ENCODE measurements around the gene MARCHF3.

GRCh38 chr5:126978258-126978657, 52.1 kb downstream of the MARCHF3 start:
- TF ChIP-seq, protein P1, sequence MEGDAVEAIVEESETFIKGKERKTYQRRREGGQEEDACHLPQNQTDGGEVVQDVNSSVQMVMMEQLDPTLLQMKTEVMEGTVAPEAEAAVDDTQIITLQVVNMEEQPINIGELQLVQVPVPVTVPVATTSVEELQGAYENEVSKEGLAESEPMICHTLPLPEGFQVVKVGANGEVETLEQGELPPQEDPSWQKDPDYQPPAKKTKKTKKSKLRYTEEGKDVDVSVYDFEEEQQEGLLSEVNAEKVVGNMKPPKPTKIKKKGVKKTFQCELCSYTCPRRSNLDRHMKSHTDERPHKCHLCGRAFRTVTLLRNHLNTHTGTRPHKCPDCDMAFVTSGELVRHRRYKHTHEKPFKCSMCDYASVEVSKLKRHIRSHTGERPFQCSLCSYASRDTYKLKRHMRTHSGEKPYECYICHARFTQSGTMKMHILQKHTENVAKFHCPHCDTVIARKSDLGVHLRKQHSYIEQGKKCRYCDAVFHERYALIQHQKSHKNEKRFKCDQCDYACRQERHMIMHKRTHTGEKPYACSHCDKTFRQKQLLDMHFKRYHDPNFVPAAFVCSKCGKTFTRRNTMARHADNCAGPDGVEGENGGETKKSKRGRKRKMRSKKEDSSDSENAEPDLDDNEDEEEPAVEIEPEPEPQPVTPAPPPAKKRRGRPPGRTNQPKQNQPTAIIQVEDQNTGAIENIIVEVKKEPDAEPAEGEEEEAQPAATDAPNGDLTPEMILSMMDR (IDR thresholded peaks at IDR 0.05), result no peak
- no peak for TF ChIP-seq POLR2A (IDR thresholded peaks at IDR 0.05)

Measured in right lobe of liver (tissue), 4 donors.